Femur (tissue), 1 donor: ENCODE results near the gene CENPO.
"Not testable (repeated sequence)": the region's sequence is repeated elsewhere in the genome, so short reads cannot be mapped to it uniquely, and the experiment has no call there.

Source experiments
- DNase-seq: peaks from one replicate; pipeline ENCODE4 v3.0.0-alpha.2; 2017

Gene CENPO

GRCh38 chr2:24791452-24791851 lies 1.8 kb upstream of the CENPO start:
- no peak for DNase-seq

- no peak for DNase-seq
Observed at GRCh38 chr2:24792542-24792873, 717 bp upstream of the CENPO start.

GRCh38 chr2:24793761-24794435 lies 673 bp downstream of the CENPO start:
- DNase-seq: no peak

- DNase-seq: no peak
Observed at GRCh38 chr2:24797644-24798043, 4.4 kb downstream of the CENPO start.

GRCh38 chr2:24800487-24800886 lies 7.3 kb downstream of the CENPO start:
- not testable (repeated sequence) for DNase-seq

GRCh38 chr2:24805811-24806660 lies 12.8 kb downstream of the CENPO start:
- DNase-seq: not testable (repeated sequence)

- DNase-seq: no peak
Observed at GRCh38 chr2:24806661-24807036, 13.4 kb downstream of the CENPO start.

GRCh38 chr2:24809316-24810007 lies 16.2 kb downstream of the CENPO start:
- no peak for DNase-seq

GRCh38 chr2:24813691-24814137 lies 20.5 kb downstream of the CENPO start:
- no peak for DNase-seq

GRCh38 chr2:24814516-24814915 lies 21.3 kb downstream of the CENPO start:
- no peak for DNase-seq

GRCh38 chr2:24815171-24815570 lies 21.9 kb downstream of the CENPO start:
- DNase-seq: no peak

GRCh38 chr2:24816404-24816803 lies 23.2 kb downstream of the CENPO start:
- no peak for DNase-seq

GRCh38 chr2:24816884-24817283 lies 23.7 kb downstream of the CENPO start:
- DNase-seq: no peak

GRCh38 chr2:24818721-24819167 lies 25.5 kb downstream of the CENPO start:
- DNase-seq: no peak

- no peak for DNase-seq
Observed at GRCh38 chr2:24819442-24820174, 26.4 kb downstream of the CENPO start.

- DNase-seq: no peak
Observed at GRCh38 chr2:24820175-24820513, 26.9 kb downstream of the CENPO start.

- DNase-seq: no peak
Observed at GRCh38 chr2:24820598-24821432, 27.6 kb downstream of the CENPO start.

GRCh38 chr2:24821433-24821891 lies 28.2 kb downstream of the CENPO start:
- no peak for DNase-seq

- DNase-seq: no peak
Observed at GRCh38 chr2:24822049-24822706, 29.0 kb downstream of the CENPO start.

- no peak for DNase-seq
Observed at GRCh38 chr2:24824071-24824588, 30.9 kb downstream of the CENPO start.
